ENCODE data around the gene GLI2. TPM values are rescaled to one million over a fixed set of nuclear protein-coding genes. Genes with fewer than 3 reads are reported as not detected.

Gene GLI2
- total RNA-seq, 1 experiment from 2014 or later, result 11.6 TPM

DNA sequence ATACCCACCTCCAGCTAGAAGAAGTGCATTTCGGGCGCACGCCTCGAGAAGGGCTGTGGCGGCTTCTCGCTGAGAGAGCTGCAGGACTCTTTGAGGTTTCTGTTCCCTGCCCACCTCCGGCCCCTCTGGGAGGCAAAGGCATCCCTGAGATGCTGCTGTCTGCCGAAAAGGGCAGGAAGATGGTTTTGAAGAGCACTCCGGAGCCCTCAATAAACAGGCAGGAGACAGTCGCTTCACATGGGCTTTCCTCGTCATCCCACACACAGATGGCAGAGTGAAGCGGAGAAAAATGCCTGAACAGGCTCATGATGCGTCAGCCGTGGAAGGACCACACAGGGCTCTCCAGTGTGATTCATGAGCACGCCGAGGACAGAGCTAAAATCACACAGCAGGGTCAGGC, 25.4 kb upstream of the GLI2 start:
- no peak for DNase-seq
- Histone ChIP-seq H2AFZ (no peak overlapping the region), H3K9me3 (ENCODE audit: insufficient read depth, low read depth) (no peaks in the 10 kb centered on the region), H3F3A (ENCODE audit: insufficient read depth, low read depth) (no peaks in the 10 kb centered on the region), H3K4me2 (no peak overlapping the region), H4K20me1 (ENCODE audit: insufficient read depth) (no peaks in the 10 kb centered on the region), H3K27ac (no peak overlapping the region), H3K27me3 (ENCODE audit: insufficient read depth, low read depth) (peaks cover 44% of the 10 kb centered on the region), H3K36me3 (ENCODE audit: low read depth) (no peaks in the 10 kb centered on the region), H3K79me2 (ENCODE audit: low read depth) (no peaks in the 10 kb centered on the region), H3K9me2 (ENCODE audit: insufficient read depth) (no peaks in the 10 kb centered on the region), H3K4me1 (replicated peaks; ENCODE audit: insufficient read depth) (no peaks in the 10 kb centered on the region), H3K4me3 (no peak overlapping the region)
- intact Hi-C loops (cut with micrococcal nuclease; ENCODE audit: unreplicated experiment), result no loop called here
- TF ChIP-seq, protein P1, sequence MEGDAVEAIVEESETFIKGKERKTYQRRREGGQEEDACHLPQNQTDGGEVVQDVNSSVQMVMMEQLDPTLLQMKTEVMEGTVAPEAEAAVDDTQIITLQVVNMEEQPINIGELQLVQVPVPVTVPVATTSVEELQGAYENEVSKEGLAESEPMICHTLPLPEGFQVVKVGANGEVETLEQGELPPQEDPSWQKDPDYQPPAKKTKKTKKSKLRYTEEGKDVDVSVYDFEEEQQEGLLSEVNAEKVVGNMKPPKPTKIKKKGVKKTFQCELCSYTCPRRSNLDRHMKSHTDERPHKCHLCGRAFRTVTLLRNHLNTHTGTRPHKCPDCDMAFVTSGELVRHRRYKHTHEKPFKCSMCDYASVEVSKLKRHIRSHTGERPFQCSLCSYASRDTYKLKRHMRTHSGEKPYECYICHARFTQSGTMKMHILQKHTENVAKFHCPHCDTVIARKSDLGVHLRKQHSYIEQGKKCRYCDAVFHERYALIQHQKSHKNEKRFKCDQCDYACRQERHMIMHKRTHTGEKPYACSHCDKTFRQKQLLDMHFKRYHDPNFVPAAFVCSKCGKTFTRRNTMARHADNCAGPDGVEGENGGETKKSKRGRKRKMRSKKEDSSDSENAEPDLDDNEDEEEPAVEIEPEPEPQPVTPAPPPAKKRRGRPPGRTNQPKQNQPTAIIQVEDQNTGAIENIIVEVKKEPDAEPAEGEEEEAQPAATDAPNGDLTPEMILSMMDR (conservative IDR thresholded peaks at IDR 0.05), result no peak
- no peak for TF ChIP-seq EZH2 (IDR thresholded peaks at IDR 0.05; ENCODE audit: low read depth)
- ChIA-PET CTCF (no interaction called here), POLR2A (ENCODE audit: unreplicated experiment) (no interaction called here)
- BruUV-seq (replicated peaks), result no TSS peak

DNA sequence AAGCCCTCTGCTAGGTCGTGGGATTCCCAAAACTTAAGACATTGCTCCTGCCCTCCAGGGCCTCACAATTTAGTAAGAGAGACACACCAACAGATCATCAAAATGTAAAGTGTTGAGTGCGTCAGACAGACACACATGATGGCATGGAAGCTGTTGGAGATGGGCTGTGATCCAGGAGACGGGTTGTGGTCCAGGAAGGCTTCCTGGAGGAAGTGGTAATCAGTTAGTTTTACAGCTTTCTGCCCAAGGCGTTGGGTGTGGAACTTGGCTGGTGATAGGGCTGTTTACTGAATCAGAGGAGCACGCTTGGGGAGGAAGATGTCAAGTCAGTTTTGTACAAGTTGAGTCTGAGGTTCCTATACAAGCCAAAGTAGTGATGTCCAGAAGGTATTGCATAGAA, 24.0 kb upstream of the GLI2 start:
- Histone ChIP-seq H3K9me2 (ENCODE audit: insufficient read depth) (no peaks in the 10 kb centered on the region), H3K4me2 (no peak overlapping the region), H3K4me1 (replicated peaks; ENCODE audit: insufficient read depth) (no peaks in the 10 kb centered on the region), H4K20me1 (ENCODE audit: insufficient read depth) (no peaks in the 10 kb centered on the region), H3K79me2 (ENCODE audit: low read depth) (no peaks in the 10 kb centered on the region), H3K9me3 (ENCODE audit: insufficient read depth, low read depth) (no peaks in the 10 kb centered on the region), H3K4me3 (no peak overlapping the region), H3K27ac (no peak overlapping the region), H3F3A (ENCODE audit: insufficient read depth, low read depth) (no peaks in the 10 kb centered on the region), H3K36me3 (ENCODE audit: low read depth) (no peaks in the 10 kb centered on the region), H3K27me3 (ENCODE audit: insufficient read depth, low read depth) (peaks cover 44% of the 10 kb centered on the region), H2AFZ (no peak overlapping the region)
- no peak for DNase-seq
- BruUV-seq (replicated peaks), result no TSS peak
- no peak for TF ChIP-seq EZH2 (IDR thresholded peaks at IDR 0.05; ENCODE audit: low read depth)
- TF ChIP-seq, protein P1 (conservative IDR thresholded peaks at IDR 0.05), result no peak
- intact Hi-C loops (cut with micrococcal nuclease; ENCODE audit: unreplicated experiment), result no loop called here
- ChIA-PET CTCF (interaction anchor here (0.7 kb wide), 1 partner anchor 363 kb away, joined by 3 read pairs; no protein-coding TSS in a partner anchor), POLR2A (ENCODE audit: unreplicated experiment) (interaction anchor here (0.8 to 1.1 kb wide), 2 partner anchors 364 to 1174 kb away, joined by 3 to 23 read pairs; no protein-coding TSS in a partner anchor)

DNA sequence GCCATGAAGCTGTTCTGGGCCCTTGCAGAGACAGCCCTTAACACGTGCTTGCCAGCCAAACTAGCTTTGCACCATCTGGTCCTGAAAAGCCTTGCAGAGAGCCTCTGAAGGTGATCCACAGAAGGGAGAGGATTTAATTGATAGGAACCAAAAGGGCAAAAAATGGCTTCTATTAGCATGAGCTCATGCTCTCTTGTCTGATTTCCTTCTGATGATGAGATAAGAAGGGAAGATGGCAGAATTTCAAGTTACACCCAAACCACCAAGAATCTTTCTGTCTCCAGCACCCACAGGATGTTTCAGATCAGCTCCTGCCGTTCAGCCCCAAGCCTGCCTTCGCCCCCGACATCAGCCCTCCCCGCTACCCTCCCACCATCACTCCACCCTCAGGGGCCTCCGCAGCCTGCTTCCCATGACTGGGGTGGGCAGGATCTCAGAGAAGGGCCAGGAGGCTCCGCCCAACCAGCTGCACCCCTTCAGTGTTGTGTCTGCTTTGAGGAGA, 23.4 kb upstream of the GLI2 start:
- ChIA-PET POLR2A (ENCODE audit: unreplicated experiment) (interaction anchor here (0.6 to 1.1 kb wide), 6 partner anchors 55 to 1459 kb away, joined by 3 to 23 read pairs (median 4); no protein-coding TSS in a partner anchor), CTCF (interaction anchor here (0.7 kb wide), 1 partner anchor 363 kb away, joined by 3 read pairs; no protein-coding TSS in a partner anchor)
- no TSS peak for BruUV-seq (replicated peaks)

DNA sequence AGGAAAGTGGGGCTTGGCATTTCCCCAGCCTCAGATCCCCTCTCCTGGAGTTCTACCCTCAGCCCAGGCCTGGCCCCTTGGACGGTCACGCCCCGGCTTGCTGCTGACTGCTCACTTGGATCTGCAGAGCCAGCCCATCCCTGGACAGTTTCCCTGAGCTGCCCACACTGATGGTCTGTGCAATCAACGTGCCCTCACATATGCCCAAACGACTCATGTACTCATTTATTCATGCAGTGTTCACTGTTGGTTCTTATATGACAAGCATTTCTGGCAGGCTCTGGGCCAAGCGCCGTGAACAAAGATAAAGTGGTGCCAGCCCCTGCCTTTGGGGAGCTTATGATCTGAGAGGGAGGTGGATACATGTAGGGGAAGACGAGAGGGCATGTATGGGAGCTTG, 20.3 kb upstream of the GLI2 start:
- H3K27ac ChIP-seq, result no peak overlapping the region
- no peaks in the 10 kb centered on the region for H3K4me1 ChIP-seq (replicated peaks; ENCODE audit: insufficient read depth)
- CTCF ChIA-PET, result no interaction called here
- intact Hi-C loops (cut with micrococcal nuclease; ENCODE audit: unreplicated experiment), result no loop called here
- H3K4me2 ChIP-seq, result no peak overlapping the region
- no peaks in the 10 kb centered on the region for H3K79me2 ChIP-seq (ENCODE audit: low read depth)
- H2AFZ ChIP-seq, result no peak overlapping the region
- no peaks in the 10 kb centered on the region for H3F3A ChIP-seq (ENCODE audit: insufficient read depth, low read depth)
- BruUV-seq (replicated peaks), result no TSS peak
- H3K9me2 ChIP-seq (ENCODE audit: insufficient read depth), result no peaks in the 10 kb centered on the region
- H3K4me3 ChIP-seq, result no peak overlapping the region
- no peak for DNase-seq
- H3K9me3 ChIP-seq (ENCODE audit: insufficient read depth, low read depth), result no peaks in the 10 kb centered on the region
- peaks cover 49% of the 10 kb centered on the region for H3K27me3 ChIP-seq (ENCODE audit: insufficient read depth, low read depth)
- no peaks in the 10 kb centered on the region for H3K36me3 ChIP-seq (ENCODE audit: low read depth)
- POLR2A ChIA-PET (ENCODE audit: unreplicated experiment), result no interaction called here
- no peaks in the 10 kb centered on the region for H4K20me1 ChIP-seq (ENCODE audit: insufficient read depth)
- no peak for TF ChIP-seq EZH2 (IDR thresholded peaks at IDR 0.05; ENCODE audit: low read depth)
- TF ChIP-seq, protein P1 (conservative IDR thresholded peaks at IDR 0.05), result no peak

More for the DNA sequence above, 23.4 kb upstream of the GLI2 start:
- Histone ChIP-seq H3K4me1 (replicated peaks; ENCODE audit: insufficient read depth) (no peaks in the 10 kb centered on the region), H3K9me2 (ENCODE audit: insufficient read depth) (no peaks in the 10 kb centered on the region), H3K4me3 (no peak overlapping the region), H3K79me2 (ENCODE audit: low read depth) (no peaks in the 10 kb centered on the region), H2AFZ (no peak overlapping the region), H3K27me3 (ENCODE audit: insufficient read depth, low read depth) (peaks cover 39% of the 10 kb centered on the region), H3F3A (ENCODE audit: insufficient read depth, low read depth) (no peaks in the 10 kb centered on the region), H3K4me2 (no peak overlapping the region), H3K27ac (no peak overlapping the region), H4K20me1 (ENCODE audit: insufficient read depth) (no peaks in the 10 kb centered on the region), H3K36me3 (ENCODE audit: low read depth) (no peaks in the 10 kb centered on the region), H3K9me3 (ENCODE audit: insufficient read depth, low read depth) (no peaks in the 10 kb centered on the region)
- intact Hi-C loops (cut with micrococcal nuclease; ENCODE audit: unreplicated experiment), result no loop called here
- no peak for TF ChIP-seq EZH2 (IDR thresholded peaks at IDR 0.05; ENCODE audit: low read depth)
- DNase-seq, result peak in 1 of 2 experiments; percentile 31

All from PC-9 (cell line).